HG03432 (cell line): ENCODE data around the gene RCBTB1.

Experiments used
- ATAC-seq: cut with Tn5 transposase; IDR thresholded peaks from one replicate; pipeline ENCODE4 v1.9.1; 2021; ENCODE audit warnings: mild to moderate bottlenecking, moderate library complexity; ENCODE audit not compliant: unreplicated experiment

Gene RCBTB1

GRCh38 chr13:49561062-49561410 is 24.3 kb downstream of the RCBTB1 start:
- ATAC-seq: no peak

GRCh38 chr13:49560270-49561061 is 24.9 kb downstream of the RCBTB1 start:
- no peak for ATAC-seq

- ATAC-seq: no peak
These were observed 26.4 kb downstream of the RCBTB1 start for GRCh38 chr13:49559006-49559405.

- no peak for ATAC-seq
These were observed 31.0 kb downstream of the RCBTB1 start for GRCh38 chr13:49554387-49554786.

- no peak for ATAC-seq
These were observed 31.5 kb downstream of the RCBTB1 start for GRCh38 chr13:49553888-49554287.

GRCh38 chr13:49550942-49551644 is 34.3 kb downstream of the RCBTB1 start:
- no peak for ATAC-seq

GRCh38 chr13:49549289-49549688 is 36.1 kb downstream of the RCBTB1 start:
- no peak for ATAC-seq

GRCh38 chr13:49546561-49546960 is 38.8 kb downstream of the RCBTB1 start:
- ATAC-seq: no peak

- ATAC-seq: no peak
These were observed 39.7 kb downstream of the RCBTB1 start for GRCh38 chr13:49545661-49546060.

GRCh38 chr13:49543656-49544055 is 41.7 kb downstream of the RCBTB1 start:
- no peak for ATAC-seq

- ATAC-seq: no peak
These were observed 44.8 kb downstream of the RCBTB1 start for GRCh38 chr13:49540552-49540951.

- ATAC-seq: no peak
These were observed 45.6 kb downstream of the RCBTB1 start for GRCh38 chr13:49539746-49540145.

- no peak for ATAC-seq
These were observed 46.0 kb downstream of the RCBTB1 start for GRCh38 chr13:49539313-49539712.

GRCh38 chr13:49538404-49538803 is 47.0 kb downstream of the RCBTB1 start:
- ATAC-seq: no peak

- ATAC-seq: no peak
These were observed 49.0 kb downstream of the RCBTB1 start for GRCh38 chr13:49536144-49536873.

GRCh38 chr13:49533591-49534269 is 51.6 kb downstream of the RCBTB1 start:
- no peak for ATAC-seq

GRCh38 chr13:49533011-49533410 is 52.3 kb downstream of the RCBTB1 start:
- no peak for ATAC-seq

- no peak for ATAC-seq
These were observed 52.8 kb downstream of the RCBTB1 start for GRCh38 chr13:49532593-49532992.

GRCh38 chr13:49530457-49530856 is 54.9 kb downstream of the RCBTB1 start:
- peak; percentile 77 for ATAC-seq

- ATAC-seq: no peak
These were observed 57.2 kb downstream of the RCBTB1 start for GRCh38 chr13:49528161-49528560.

- no peak for ATAC-seq
These were observed 58.2 kb downstream of the RCBTB1 start for GRCh38 chr13:49527123-49527522.
